Stimulated activated CD4-positive, alpha-beta T cell treated with anti-CD3 and anti-CD28 coated beads, Interleukin-12 subunit alpha, Interleukin-12 subunit beta, amount 100 ng/mL, for 48 hours (primary cell): ENCODE data around the gene FOXE1.

Source experiments
- DNase-seq, 3 donors: peaks; one replicate each; pipeline ENCODE4 v3.0.0-alpha.2; 2020; ENCODE audit warnings: low read depth in 2 of 3, low spot score in 1 of 3

FOXE1 gene

DNA sequence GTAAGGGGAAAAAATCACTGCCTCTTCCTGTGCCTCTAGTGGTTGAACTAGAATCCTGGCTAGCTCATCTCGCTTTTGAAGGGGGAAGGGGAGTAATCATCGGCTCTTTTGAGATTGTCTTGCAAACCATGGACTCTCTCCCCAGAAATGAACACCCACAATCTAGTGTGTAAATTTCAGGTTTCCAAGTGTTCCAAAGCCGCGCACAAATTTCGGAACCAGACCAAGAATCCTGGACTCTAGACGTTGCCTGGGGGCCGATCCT, 4.9 kb upstream of the FOXE1 start:
- DNase-seq, result no peak

DNA sequence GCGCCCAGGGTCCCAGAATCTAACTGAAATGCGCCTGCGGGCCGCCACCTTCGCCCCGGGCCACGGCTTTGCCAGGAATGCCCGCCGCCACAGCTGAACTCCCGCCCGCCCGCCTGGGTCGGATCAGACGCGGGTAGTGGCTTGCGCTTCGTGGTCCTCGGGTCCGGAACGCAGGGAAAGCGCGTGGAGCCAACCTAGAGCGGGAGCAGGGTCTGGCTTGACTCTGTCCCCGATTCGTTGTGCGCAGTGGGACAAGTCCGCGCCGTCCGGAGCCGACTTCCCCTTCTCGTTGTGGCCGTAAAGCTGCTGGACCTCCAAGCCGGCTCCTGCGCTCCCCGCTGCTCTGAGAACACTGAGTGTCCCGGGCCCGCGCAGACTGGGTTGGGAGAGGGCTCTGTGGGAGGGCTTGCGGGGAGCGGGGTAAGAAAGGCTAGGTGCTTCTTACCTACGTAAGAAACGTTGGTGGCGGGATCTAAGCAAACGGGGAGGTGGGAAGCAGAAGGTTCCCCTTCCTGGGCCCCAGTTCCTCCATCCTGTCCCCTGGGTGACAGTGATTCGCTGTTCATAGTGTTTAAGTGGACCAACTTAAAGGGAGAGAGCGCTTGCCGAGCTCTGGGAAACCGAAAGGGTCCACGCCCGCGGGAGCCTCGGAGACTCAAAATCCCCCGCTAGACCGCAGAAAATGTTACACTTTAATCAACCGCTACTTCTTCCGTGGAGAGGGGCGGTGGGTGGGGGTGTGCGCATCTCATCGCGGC, 4.4 kb upstream of the FOXE1 start:
- DNase-seq, result no peak

DNA sequence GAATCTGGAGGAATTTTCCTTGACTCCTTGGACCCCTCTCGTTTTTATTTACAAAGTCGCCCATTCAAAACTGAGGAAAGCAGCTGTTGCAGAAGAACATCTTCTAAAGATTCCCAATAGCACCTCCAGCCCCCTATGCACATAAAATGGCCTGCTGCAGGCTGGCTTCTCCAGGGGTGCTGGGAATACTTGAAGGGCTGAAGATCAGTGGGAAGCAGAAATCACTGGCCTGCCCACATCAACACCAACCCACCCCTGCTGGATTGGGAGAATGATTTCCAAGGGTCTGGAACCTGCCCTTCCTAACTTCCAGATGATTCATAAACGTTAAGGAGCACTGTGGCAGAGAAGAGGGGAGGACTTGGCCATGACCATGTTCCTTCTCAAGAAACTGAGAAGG, 3.0 kb upstream of the FOXE1 start:
- no peak for DNase-seq

DNA sequence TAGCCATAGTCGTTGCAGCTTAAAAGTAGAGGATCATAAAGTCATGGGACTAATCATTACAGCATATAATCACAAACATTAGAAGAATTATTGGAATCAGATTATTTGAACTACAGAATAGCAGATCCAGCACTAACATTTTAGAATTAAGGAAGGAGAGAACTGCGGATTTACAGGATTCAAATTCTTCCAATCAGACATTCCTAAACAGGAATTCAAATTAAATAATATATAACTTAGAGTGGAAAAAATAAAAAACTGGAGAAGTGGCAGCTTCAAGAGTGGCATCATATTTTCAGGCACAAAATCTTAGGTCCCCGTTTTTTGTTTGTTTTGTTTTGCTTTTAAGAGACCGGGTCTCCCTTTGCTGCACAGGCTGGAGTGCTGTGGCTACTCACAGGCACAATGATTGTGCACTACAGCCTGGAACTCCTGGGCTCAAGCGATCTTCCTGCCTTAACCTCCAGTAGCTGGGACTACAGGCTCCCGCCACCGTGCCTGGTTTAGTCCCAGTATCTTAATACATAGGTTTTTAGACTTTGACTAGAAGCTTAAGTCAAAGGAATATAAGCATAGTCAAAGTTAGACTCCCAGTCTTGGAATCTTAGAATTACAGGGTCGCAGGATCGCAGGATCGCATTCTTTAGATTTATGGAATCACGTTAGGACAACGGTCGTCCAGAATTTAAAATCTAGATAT, 2.1 kb upstream of the FOXE1 start:
- DNase-seq, result no peak

DNA sequence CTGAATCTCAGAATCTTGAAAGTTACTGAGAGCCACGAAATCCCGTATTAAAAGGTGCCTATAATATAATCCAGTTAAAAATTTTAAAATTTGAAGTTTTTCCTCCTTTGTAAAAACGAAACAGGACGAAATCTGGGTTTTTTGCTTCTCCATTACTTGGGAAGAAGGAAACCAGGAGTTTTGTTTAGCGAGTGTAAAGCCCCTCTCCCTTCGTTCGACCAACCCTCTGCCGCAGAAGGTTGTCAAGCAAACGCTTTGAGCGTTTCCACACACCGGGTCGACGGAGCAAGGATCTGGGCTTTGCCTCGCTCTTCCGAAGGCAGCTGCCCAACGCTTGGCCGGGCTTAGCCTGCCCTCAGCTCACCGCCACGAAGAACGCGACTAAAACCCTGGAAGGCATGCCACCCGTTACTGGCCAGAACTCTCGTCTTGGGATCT, 1.6 kb upstream of the FOXE1 start:
- no peak for DNase-seq

DNA sequence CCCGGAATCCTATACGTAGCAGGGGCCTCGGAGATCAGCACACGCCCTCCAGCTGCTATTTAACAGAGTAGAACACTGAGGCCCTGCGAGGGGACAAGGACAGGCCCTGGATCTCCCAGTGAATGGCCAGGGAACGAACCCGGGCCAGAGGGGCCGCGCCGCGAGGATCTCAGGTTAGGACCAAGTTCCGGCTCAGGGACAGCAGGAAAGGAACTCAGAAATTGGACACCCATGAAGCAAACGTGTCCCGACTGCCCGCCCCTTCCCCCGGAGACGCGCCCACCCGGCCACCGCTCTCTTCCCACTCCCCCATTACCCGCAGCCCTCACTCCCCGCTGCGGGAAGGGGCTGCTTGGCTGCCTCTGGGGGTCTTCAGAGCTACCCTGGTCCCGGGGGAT, 1.0 kb upstream of the FOXE1 start:
- DNase-seq, result no peak

DNA sequence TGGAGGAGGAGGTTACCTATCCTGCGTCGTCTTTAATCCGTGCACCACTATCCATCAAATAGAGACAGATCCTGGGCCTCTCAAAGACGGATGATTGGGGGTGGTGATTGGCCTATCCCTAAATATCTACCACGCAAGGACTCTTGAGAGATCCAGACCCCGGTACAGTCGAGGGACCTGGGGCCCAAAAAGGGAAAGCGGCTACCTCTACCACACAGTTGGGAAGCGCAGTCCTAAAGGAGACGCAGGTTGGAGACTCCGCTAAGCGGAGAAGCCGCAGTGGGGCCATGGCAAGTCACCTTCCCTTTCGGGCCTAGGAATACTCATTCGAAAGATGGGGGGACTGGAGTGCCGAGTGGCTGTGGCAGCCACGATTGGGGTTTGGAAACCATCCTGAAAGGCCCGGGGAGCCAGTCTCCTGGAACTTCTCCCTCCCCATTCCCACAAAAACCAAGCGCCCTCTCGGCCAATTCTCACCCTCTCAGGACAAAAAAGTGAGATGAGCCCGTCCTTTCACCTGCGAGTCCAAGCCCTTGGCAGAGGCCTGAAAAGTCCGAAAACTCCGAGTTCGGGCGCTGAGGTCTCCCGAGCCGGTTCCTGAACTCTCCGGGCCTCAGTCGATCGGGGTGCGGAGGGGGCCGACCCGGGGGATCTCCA, 499 bp upstream of the FOXE1 start:
- no peak for DNase-seq

DNA sequence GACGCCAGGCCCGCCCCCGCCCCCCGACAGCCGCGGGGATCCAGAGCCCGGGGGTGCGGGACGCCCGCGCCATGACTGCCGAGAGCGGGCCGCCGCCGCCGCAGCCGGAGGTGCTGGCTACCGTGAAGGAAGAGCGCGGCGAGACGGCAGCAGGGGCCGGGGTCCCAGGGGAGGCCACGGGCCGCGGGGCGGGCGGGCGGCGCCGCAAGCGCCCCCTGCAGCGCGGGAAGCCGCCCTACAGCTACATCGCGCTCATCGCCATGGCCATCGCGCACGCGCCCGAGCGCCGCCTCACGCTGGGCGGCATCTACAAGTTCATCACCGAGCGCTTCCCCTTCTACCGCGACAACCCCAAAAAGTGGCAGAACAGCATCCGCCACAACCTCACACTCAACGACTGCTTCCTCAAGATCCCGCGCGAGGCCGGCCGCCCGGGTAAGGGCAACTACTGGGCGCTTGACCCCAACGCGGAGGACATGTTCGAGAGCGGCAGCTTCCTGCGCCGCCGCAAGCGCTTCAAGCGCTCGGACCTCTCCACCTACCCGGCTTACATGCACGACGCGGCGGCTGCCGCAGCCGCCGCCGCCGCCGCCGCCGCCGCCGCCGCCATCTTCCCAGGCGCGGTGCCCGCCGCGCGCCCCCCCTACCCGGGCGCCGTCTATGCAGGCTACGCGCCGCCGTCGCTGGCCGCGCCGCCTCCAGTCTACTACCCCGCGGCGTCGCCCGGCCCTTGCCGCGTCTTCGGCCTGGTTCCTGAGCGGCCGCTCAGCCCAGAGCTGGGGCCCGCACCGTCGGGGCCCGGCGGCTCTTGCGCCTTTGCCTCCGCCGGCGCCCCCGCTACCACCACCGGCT, 1.0 kb downstream of the FOXE1 start:
- peak; percentile 42 to 59 (median 46) for DNase-seq

DNA sequence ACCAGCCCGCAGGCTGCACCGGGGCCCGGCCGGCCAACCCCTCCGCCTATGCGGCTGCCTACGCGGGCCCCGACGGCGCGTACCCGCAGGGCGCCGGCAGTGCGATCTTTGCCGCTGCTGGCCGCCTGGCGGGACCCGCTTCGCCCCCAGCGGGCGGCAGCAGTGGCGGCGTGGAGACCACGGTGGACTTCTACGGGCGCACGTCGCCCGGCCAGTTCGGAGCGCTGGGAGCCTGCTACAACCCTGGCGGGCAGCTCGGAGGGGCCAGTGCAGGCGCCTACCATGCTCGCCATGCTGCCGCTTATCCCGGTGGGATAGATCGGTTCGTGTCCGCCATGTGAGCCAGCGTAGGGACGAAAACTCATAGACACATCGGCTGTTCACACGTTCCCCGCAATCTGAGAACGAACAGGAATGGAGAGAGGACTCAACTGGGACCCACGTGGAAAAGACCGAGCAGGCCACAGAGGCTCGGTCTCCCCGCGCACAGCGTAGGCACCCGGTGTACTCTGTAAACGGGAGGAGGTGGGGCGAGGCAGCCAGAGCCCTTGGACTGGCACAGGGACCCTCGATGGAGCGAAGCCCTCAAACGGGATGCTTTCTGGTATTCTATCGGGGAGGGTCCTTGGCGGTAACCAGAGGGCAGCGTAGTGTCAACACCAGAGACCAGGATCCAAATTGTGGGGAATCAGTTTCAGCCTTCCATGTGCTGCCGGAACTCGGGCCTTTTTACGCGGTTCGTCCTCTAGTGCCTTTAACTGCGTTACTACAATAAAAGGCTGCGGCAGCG, 1.9 kb downstream of the FOXE1 start:
- no peak for DNase-seq

DNA sequence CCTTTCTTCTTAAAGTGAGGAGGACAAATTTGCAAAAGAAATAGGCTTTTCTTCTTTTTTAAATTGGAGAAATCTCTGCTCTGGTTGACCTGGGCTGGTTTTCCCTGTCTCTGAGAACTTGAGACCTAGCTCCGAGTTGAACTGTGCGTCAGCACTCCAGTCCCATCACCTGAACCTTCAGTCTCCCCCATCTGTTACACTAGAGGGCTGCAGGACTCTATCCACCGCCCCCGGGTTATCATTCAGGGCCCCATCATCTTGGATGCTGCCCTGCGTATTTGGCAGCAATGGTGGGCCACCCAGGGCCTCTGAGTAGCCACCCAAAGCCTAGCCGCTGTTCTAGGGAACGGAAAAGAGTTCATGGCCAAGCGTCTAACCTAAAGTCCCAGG, 2.5 kb downstream of the FOXE1 start:
- DNase-seq, result no peak

DNA sequence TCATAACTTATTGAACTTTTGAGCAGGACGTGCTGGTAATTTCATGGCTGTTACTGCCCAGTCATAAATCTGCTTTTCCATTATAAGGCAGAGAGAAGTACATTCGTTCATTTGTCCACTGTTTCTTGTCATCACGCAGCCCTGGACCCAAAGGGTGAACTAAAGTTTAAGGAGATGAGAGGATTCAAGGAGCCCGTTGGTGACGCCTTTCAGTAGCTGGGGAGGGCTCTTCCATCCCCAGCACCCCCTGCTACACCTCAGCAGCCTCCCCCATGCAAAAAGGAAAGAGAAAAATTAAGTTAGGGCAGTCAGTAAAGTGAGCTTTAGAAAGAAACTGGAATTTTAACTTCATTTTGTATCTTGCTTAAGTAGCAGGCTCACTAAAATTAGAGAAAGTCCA, 2.9 kb downstream of the FOXE1 start:
- DNase-seq, result no peak

DNA sequence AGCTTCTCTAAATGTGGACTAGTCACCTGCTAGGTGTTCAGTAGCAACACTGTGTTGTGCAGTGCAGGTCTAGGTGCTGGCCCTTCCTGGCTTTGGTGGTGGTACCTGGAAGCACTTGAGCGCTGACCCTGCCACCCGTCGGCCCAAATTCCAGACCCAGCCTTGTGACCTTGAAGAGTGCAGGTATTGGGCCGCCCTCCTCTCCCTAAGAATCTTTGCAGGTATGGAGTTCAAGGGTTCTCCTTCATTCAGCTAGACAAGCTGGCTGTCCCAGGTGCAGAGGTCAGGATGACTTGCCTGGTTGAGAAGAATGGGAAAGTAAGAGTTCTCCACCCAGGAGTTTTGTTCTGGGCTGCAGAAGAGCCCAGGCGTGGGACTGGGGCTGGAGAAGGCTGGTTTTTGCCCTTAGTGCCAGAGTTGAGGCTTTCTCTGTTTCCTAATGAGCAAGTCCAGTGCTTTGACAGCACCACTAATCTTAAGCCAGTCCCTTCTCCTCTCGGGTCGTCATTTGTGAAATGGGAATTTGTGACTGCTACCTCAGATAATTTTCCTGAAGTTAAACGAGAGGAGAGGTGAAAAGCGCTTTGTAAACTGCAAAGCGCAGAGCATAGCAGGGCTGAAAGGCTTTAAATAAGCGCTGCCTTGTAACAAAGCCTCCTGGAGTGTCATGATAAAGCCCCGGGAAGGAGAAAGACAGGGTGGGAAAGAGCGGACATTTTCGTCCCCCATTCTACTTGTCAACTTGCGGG, 4.0 kb downstream of the FOXE1 start:
- no peak for DNase-seq

DNA sequence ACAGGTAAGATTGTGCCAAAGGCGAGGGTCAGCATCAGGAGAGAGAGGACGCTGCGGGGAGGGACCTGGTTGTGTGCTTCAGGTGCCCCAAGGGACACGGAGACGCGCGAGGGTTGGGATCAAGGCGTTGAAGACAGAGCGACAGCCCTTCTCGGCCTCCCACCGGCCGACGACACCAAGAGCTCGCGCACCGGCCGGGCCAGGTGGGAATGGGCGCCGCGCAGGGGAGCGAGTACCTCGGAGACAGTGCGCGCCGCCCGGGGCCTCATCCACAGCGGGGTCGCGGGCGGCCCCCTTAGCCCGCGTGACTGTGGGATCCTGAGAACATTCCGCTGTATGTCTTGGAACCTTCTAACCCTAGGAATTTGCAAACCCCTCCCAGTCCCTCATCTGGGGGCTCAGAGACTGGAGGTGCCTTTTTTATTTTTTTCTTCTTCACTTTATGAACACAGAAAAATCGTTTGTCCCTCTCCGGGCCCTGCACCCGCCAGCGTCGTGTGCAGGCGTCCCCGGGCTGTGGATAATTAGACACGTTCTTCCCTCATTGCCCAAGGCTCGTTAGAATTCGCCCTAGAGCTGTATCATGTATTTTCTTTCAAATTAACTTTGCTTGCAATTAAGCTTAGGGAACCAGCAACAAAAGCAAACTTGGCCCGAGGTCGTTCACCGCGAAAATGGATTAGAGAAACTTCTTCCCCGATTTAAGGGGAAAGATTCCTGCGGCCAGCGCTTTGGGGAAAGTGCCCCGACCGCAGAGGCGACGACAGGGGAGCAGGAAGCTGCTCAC, 4.8 kb downstream of the FOXE1 start:
- DNase-seq, result no peak

DNA sequence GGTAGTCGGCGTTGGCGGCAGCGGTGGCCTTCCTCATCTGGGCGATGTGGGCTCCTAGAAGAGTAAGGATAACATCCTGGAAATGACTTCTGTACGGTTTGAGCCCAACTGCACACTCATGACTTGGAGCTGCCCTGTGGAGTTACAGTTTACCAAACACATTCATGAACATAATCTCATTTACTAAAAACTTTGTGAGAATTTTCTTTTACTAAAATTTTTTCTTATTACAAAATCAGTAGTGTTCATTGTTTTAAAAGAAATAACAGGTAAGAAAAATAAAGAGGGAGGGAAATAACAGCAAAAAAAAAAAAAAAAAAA, 5.3 kb downstream of the FOXE1 start:
- no peak for DNase-seq

DNA sequence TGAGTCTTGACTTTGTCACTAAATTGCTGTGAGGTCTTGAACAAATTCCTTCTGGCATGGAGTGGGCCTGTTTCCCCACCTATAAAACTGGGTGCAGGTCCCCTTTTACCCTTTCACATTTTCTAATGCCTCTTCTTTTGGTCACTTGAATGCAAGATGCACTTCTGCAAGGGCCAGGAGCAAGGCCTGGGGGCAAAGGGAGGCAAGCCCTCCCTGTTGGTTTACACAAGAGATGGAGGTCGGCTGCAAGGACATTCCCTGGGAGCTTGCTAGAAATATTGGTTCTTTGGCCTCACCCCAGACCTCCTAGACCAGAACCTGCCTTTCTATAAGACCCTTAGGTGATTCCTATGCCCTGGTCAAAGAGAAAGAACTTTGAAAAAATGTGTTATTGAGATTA, 5.8 kb downstream of the FOXE1 start:
- no peak for DNase-seq

DNA sequence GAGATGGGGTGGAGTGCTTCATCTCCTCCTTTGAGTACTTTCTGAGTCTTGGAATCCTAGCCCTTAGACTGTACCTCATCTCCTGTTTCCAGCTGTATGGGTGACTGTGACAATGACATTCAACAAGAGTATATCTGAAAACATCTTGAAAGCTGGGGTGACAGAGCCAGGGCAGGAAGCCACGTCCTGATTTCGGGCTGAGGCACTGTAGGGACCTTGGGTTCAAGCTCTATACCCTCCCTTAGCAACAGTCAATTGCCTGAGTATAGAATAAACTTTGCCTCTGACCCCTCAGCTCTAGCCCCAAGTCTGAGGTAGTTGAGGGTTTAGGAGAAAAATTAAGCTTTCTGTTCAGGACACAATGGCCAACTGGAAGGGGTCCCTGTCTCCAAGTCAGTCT, 6.3 kb downstream of the FOXE1 start:
- DNase-seq, result no peak

DNA sequence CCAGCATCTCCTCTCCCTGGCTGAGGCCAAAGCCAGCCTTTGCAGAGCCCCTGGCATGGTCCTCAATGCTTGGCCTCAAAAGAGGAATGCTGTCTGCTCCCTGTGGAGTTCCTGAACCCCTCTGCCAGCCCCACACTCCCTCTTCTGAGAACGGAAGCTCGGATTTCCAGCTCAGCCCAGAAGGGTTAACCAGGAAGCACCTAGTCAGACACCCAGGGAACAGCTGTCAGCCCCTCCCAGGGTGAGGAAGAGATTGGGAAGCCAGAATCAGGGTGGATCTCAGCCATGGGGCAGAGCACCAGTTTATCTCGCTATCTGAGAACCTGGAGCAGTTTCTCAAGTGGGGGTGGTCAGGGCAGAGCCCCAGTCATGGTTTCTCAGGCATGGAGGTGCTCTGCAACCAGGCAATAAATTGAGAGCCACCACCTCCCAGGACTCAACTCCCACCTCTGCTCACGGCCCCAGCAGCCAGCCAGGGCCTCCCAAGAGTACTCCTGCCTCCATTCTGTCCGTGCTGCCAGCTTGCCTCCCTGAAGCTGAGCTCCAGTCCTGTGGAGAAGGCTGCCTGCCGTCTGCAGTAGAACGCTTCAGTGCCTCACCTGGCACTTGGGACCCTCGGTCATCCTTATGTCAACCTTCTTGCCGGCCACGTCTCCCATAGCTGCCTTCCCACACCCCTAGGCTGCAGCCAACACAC, 7.6 kb downstream of the FOXE1 start:
- no peak for DNase-seq

DNA sequence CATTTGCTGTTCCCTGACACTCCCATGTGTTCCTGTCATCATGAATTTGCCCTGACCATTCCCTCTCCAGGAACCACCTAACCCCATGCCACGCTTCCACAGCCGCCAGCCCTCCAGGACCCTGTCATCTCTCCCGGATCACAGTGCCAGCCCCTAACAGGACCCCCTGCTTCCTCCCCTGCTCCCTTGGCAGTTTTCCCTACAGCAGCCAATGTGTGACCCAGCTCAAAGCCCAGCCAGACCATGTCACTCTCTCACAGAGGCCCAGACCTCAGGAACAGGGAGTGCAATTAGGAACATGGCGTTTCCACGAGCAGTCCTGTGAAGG, 8.1 kb downstream of the FOXE1 start:
- no peak for DNase-seq

DNA sequence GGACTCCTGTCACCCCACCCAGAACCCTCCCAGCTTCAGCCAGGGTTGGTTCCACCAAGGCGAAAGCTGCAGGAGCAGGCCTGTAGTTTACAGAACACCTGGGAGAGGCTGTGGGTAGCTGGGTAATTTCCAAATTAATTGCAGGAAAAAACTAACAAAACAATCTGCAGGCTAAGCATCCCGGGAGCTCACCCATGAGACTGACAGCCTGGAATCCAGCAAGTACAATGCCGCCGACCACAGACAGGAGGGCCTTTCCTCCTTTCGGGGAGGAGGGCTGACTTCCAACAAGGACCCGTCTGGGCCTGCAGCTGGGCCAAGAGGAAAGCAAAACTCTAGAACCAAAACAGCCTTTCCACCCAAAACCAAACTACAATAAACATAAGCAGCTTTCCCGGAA, 10.3 kb downstream of the FOXE1 start:
- no peak for DNase-seq
